ENCODE measurements around the gene RAC2.

The RAC2 gene

GRCh38 chr22:37186228-37186996 lies 57.7 kb downstream of the RAC2 start:
- peak overlapping the region; percentile 56 to 65 for H3K4me3 ChIP-seq (replicated peaks in 1 of 2; ENCODE audit: low read depth in 2 of 2, low read length in 2 of 2)
- no peak for TF ChIP-seq CTCF (IDR thresholded peaks at IDR 0.05; ENCODE audit: low read depth, low read length)
- DNase-seq (ENCODE audit: low read depth in 2 of 2): peak; percentile 90 to 92

GRCh38 chr22:37185646-37186227 lies 58.3 kb downstream of the RAC2 start:
- TF ChIP-seq CTCF (IDR thresholded peaks at IDR 0.05; ENCODE audit: low read depth, low read length): no peak
- DNase-seq (ENCODE audit: low read depth in 2 of 2): no peak
- no peak overlapping the region for H3K4me3 ChIP-seq (replicated peaks in 1 of 2; ENCODE audit: low read depth in 2 of 2, low read length in 2 of 2)

- no peak overlapping the region for H3K4me3 ChIP-seq (replicated peaks in 1 of 2; ENCODE audit: low read depth in 2 of 2, low read length in 2 of 2)
- DNase-seq (ENCODE audit: low read depth in 2 of 2): no peak
- TF ChIP-seq CTCF (IDR thresholded peaks at IDR 0.05; ENCODE audit: low read depth, low read length): no peak
Measured at GRCh38 chr22:37184816-37185541, 59.1 kb downstream of the RAC2 start.

GRCh38 chr22:37184380-37184755 lies 59.7 kb downstream of the RAC2 start:
- DNase-seq (ENCODE audit: low read depth in 2 of 2): no peak
- H3K4me3 ChIP-seq (replicated peaks in 1 of 2; ENCODE audit: low read depth in 2 of 2, low read length in 2 of 2): no peak overlapping the region
- no peak for TF ChIP-seq CTCF (IDR thresholded peaks at IDR 0.05; ENCODE audit: low read depth, low read length)

GRCh38 chr22:37183432-37184379 lies 60.4 kb downstream of the RAC2 start:
- no peak for DNase-seq (ENCODE audit: low read depth in 2 of 2)
- TF ChIP-seq CTCF (IDR thresholded peaks at IDR 0.05; ENCODE audit: low read depth, low read length): no peak
- H3K4me3 ChIP-seq (replicated peaks in 1 of 2; ENCODE audit: low read depth in 2 of 2, low read length in 2 of 2): no peak overlapping the region

- DNase-seq (ENCODE audit: low read depth in 2 of 2): no peak
- no peak overlapping the region for H3K4me3 ChIP-seq (replicated peaks in 1 of 2; ENCODE audit: low read depth in 2 of 2, low read length in 2 of 2)
- no peak for TF ChIP-seq CTCF (IDR thresholded peaks at IDR 0.05; ENCODE audit: low read depth, low read length)
Measured at GRCh38 chr22:37182949-37183245, 61.2 kb downstream of the RAC2 start.
